ENCODE measurements around the gene KCNQ5.

DNA sequence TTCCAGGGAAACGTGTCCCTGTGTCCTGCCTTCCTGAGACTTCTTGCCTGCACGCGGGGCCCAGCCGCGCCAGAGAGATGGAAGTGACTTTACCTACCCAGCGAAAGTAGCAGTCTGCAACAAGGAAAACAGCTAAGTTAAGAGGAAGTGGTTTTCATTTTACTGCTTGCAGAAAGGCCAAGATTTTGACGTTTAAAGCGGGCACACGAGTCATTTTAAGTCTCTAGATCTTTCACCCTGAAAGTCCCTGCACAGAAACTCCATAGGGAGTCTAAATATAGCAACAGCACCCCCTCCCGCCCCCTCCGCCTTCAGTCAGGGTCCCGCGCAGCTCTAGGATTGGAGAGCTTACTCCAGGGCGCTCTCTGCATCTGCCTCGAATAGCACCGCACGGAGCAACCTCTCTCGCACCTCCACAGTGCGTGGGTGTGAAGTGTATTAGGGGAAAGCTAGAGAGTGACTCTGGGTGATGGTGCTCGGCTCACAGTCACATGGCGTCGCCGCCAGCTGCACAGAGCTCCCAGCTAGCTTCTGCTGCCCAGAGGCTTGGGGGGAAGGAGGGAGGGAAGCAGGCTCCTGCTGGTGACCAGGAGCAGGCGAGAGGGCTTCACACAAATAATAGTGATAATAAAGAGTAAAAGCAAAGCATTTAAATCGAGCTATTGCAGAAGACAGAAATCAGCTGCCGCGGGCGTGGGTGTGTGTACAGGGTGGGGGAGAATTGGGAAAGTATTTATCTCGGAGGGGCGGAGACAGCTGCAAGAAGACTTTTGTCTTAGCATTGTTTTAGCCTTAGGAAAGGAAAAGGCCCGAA is 1.8 kb upstream of the KCNQ5 start:
- TF ChIP-seq, protein P1, sequence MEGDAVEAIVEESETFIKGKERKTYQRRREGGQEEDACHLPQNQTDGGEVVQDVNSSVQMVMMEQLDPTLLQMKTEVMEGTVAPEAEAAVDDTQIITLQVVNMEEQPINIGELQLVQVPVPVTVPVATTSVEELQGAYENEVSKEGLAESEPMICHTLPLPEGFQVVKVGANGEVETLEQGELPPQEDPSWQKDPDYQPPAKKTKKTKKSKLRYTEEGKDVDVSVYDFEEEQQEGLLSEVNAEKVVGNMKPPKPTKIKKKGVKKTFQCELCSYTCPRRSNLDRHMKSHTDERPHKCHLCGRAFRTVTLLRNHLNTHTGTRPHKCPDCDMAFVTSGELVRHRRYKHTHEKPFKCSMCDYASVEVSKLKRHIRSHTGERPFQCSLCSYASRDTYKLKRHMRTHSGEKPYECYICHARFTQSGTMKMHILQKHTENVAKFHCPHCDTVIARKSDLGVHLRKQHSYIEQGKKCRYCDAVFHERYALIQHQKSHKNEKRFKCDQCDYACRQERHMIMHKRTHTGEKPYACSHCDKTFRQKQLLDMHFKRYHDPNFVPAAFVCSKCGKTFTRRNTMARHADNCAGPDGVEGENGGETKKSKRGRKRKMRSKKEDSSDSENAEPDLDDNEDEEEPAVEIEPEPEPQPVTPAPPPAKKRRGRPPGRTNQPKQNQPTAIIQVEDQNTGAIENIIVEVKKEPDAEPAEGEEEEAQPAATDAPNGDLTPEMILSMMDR (conservative IDR thresholded peaks at IDR 0.05; ENCODE audit: low read depth, low read length) = no peak
- TF ChIP-seq EZH2 (IDR thresholded peaks at IDR 0.05; ENCODE audit: borderline replicate concordance, low read depth, low read length, poor library complexity, severe bottlenecking) = no peak
